Activated T-helper 17 cell treated with anti-CD3 and anti-CD28 coated beads, Interleukin-2, amount 50 U/mL, for 72 hours (primary cell): ENCODE measurements around the gene TP53I3. TPM values are rescaled to one million over a fixed set of nuclear protein-coding genes. Genes with fewer than 3 reads are reported as not detected.
"Not testable (repeated sequence)": the region's sequence is repeated elsewhere in the genome, so short reads cannot be mapped to it uniquely, and the experiment has no call there.

Experiments used
- ATAC-seq: fragments of 150-1000 bp; cut with Tn5 transposase; replicated peaks from 2 replicates; pipeline ENCODE4 v1.10.0; 2021; ENCODE audit warnings: mild to moderate bottlenecking, moderate library complexity
- H3K27ac Mint-ChIP-seq: one replicate; pipeline ENCODE4 v1.8.0; 2022; ENCODE audit warnings: mixed read lengths
- H3K27me3 Mint-ChIP-seq: one replicate; pipeline ENCODE4 v1.8.0; 2022; ENCODE audit warnings: mixed read lengths
- H3K36me3 Mint-ChIP-seq: one replicate; pipeline ENCODE4 v1.8.0; 2022; ENCODE audit warnings: low read depth, mild to moderate bottlenecking, mixed read lengths
- H3K4me1 Mint-ChIP-seq: one replicate; pipeline ENCODE4 v1.8.0; 2022; ENCODE audit warnings: mixed read lengths
- H3K4me3 Mint-ChIP-seq: one replicate; pipeline ENCODE4 v1.8.0; 2022; ENCODE audit warnings: mild to moderate bottlenecking, mixed read lengths
- H3K9me3 Mint-ChIP-seq: one replicate; pipeline ENCODE4 v1.8.0; 2022; ENCODE audit warnings: mixed read lengths
- total RNA-seq, 2 donors: library from RNA; stranded (reverse); gene quantifications; one replicate each; pipeline ENCODE4 v1.2.3, GENCODE V29; 2022

Gene TP53I3
- total RNA-seq, 2 donors from 2014 or later: 2.7 to 3.0 TPM

DNA sequence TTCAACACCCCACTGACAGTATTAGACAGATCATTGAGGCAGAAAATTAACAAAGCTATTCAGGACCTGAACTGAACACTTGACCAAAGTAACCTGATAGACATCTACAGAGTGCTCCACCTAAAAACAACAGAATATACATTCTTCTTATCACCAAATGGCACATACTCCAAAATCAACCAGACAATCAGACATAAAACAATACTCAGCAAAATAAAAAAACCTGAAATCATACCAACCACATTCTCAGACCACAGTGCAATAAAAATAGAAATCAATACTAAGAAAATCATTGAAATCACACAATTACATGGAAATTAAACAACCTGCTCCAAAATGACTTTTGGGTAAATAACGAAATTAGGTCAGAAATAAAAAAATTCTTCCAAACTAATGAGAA is 22.7 kb upstream of the TP53I3 start:
- Mint-ChIP-seq H3K27me3 (no peaks in the 10 kb centered on the region), H3K4me3 (no peak overlapping the region), H3K36me3 (peaks cover 10% of the 10 kb centered on the region), H3K9me3 (peaks cover 11% of the 10 kb centered on the region), H3K4me1 (no peaks in the 10 kb centered on the region), H3K27ac (no peak overlapping the region)
- no peak for ATAC-seq

DNA sequence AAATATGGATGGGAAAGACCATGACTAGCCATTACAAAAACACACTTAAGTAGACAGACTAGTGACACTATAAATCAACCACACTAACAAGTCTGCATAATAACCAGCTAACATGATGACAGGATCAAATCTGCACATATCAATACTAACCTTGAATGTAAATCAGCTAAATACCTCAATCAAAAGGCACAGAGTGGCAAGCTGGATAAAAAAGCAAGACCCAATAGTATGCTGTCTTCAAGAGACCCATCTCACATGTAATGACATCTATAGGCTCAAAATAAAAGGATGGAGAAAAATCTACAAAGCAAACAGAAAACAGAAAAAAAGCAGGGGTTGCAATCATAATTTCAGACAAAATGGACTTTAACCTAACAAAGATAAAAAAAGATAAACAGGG is 22.2 kb upstream of the TP53I3 start:
- Mint-ChIP-seq H3K27ac (no peak overlapping the region), H3K4me1 (no peaks in the 10 kb centered on the region), H3K36me3 (peaks cover 14% of the 10 kb centered on the region), H3K27me3 (no peaks in the 10 kb centered on the region), H3K4me3 (no peak overlapping the region), H3K9me3 (peaks cover 11% of the 10 kb centered on the region)
- ATAC-seq: no peak

DNA sequence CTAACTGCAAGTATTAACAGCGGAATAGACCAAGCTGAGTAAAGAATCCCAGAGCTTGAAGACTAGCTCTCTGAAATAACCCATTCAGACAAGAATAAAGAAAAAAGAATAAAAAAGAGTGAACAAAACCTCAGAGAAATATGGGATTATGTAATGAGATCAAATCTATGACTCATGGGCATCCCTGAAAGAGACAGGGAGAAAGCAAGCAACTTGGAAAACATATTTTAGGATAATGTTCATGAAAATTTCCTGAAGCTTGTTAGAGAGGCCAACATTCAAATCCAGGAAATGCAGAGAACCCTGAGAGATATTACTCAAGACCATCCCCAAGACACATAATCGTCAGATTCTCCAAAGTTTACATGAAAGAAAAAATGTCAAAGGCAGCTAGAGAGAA is 21.2 kb upstream of the TP53I3 start:
- H3K36me3 Mint-ChIP-seq: peaks cover 14% of the 10 kb centered on the region
- ATAC-seq: no peak
- no peak overlapping the region for H3K27ac Mint-ChIP-seq
- peaks cover 11% of the 10 kb centered on the region for H3K9me3 Mint-ChIP-seq
- H3K27me3 Mint-ChIP-seq: no peaks in the 10 kb centered on the region
- no peaks in the 10 kb centered on the region for H3K4me1 Mint-ChIP-seq
- no peak overlapping the region for H3K4me3 Mint-ChIP-seq

DNA sequence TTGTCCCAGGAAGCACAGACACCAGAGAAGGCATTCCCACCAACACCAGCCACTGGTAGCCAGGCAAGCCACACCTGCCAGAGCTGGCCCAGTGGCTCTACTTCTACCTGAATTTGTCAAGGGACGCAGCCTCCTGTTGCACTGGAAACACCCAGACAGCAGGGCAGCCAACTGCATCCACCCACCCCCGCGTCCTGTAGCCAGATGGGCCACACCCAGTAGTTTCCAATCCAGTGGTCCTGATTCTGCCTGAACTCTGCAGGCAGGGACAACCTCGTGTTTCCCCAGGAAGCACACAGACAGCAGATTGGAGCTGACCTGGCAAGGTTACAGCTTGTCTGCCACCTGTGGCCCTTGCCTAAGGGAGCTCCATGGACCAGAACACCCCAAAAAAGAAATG is 20.3 kb upstream of the TP53I3 start:
- Mint-ChIP-seq H3K4me1 (no peaks in the 10 kb centered on the region), H3K9me3 (peaks cover 11% of the 10 kb centered on the region), H3K4me3 (no peak overlapping the region), H3K27me3 (no peaks in the 10 kb centered on the region), H3K36me3 (peaks cover 14% of the 10 kb centered on the region), H3K27ac (no peak overlapping the region)
- no peak for ATAC-seq

DNA sequence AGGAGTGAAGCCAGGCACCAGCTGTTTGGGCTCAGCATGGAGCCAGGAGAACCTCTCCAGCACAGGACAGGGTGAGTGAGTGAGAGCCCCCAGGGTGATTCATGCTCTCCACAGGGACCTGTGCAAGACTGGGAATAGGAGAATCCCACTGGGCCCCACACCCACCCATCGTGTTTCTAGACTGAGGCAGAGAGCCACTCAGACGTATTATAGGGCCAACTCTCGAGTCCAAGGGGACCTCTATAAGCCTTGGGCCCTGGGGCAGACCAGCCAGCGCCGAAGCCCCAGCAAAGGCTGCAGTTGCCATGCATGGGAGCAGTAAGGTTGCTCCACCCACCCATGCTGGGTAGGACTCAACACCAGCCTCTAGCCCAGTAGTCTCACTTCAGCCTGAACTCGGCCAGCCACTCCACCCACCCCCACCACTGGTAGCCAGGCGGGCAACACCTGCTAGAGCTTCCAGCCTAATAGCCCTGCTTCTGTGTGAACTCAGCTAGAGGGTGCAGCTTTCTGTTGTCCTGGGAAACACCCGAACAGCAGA is 19.5 kb upstream of the TP53I3 start:
- Mint-ChIP-seq H3K36me3 (peaks cover 14% of the 10 kb centered on the region), H3K9me3 (peaks cover 11% of the 10 kb centered on the region), H3K27ac (no peak overlapping the region), H3K27me3 (no peaks in the 10 kb centered on the region), H3K4me1 (no peaks in the 10 kb centered on the region), H3K4me3 (no peak overlapping the region)
- no peak for ATAC-seq

DNA sequence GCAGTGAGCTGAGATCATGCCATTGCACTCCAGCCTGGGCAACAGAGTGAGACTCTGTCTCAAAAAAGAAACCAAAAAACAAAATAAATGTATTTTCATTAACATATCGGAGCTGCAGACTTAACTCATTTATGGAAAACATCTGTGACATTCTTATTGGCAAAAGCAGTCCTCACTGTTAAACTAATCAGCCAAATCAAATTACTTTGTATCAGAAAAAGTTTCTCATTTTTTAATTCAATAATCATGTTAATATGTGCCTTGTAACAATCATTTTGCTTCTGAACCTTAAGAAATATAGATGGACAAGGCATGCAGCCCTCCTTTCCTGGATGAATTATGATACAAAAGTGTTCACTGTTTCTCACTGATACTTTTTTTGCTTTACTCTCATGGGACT is 18.0 kb upstream of the TP53I3 start:
- Mint-ChIP-seq H3K9me3 (peaks cover 14% of the 10 kb centered on the region), H3K27me3 (no peaks in the 10 kb centered on the region), H3K36me3 (peaks cover 14% of the 10 kb centered on the region), H3K27ac (no peak overlapping the region), H3K4me3 (no peak overlapping the region), H3K4me1 (no peaks in the 10 kb centered on the region)
- no peak for ATAC-seq

DNA sequence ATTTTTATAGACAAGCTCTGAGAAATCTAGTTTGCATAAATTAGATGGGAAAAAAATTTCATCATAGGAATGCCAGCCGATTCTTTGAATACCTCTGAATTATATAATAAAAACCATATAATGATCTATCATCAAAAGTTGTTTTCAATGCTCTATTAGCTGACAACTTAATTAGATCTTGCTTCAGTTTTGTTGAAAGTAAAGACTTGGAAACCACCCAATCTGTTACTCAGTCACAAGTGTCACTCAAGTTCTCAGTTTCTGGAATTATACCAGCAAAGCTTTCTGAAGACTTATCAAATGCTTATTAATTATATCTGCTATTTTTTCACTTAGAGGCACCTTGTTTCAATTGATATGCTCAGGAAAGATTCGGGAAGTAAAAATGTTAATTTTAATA is 17.4 kb upstream of the TP53I3 start:
- ATAC-seq: no peak
- Mint-ChIP-seq H3K36me3 (peaks cover 14% of the 10 kb centered on the region), H3K4me3 (no peak overlapping the region), H3K27me3 (no peaks in the 10 kb centered on the region), H3K9me3 (peaks cover 11% of the 10 kb centered on the region), H3K27ac (no peak overlapping the region), H3K4me1 (no peaks in the 10 kb centered on the region)

DNA sequence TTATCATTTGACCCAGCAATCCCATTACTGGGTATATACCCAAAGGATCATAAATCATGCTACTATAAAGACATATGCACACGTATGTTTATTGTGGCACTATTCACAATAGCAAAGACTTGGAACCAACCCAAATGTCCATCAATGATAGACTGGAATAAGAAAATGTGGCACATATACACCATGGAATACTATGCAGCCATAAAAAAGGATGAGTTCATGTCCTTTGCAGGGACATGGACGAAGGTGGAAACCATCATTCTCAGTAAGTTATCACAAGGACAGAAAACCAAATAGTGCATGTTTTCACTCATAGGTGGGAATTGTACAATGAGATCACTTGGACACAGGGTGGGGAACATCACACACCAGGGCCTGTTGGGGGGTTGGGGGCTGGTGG is 16.1 kb upstream of the TP53I3 start:
- H3K27ac Mint-ChIP-seq, H3K4me3 Mint-ChIP-seq, ATAC-seq, H3K27me3 Mint-ChIP-seq, H3K4me1 Mint-ChIP-seq, H3K9me3 Mint-ChIP-seq: not testable (repeated sequence)
- H3K36me3 Mint-ChIP-seq: peaks cover 25% of the 10 kb centered on the region

DNA sequence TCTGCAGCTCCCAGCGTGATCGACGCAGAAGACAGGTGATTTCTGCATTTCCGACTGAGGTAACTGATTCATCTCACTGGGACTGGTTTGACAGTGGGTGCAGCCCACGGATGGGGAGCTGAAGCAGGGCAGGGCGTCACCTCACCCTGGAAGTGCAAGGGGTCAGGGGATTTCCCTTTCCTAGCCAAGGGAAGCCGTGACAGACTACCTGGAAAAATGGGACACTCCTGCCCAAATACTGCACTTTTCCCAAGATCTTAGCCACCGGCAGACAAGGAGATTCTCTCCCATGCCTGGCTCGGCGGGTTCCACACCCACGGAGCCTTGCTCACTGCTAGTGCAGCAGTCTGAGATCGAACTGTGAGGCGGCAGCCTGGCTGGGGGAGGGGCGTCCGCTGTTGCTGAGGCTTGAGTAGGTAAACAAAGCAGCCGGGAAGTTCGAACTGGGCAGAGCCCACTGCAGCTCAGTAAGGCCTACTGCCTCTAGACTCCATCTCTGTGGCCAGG is 10.6 kb upstream of the TP53I3 start:
- not testable (repeated sequence) for H3K4me1 Mint-ChIP-seq, H3K4me3 Mint-ChIP-seq, H3K9me3 Mint-ChIP-seq, H3K27ac Mint-ChIP-seq, H3K27me3 Mint-ChIP-seq, ATAC-seq
- H3K36me3 Mint-ChIP-seq: peaks cover 18% of the 10 kb centered on the region

DNA sequence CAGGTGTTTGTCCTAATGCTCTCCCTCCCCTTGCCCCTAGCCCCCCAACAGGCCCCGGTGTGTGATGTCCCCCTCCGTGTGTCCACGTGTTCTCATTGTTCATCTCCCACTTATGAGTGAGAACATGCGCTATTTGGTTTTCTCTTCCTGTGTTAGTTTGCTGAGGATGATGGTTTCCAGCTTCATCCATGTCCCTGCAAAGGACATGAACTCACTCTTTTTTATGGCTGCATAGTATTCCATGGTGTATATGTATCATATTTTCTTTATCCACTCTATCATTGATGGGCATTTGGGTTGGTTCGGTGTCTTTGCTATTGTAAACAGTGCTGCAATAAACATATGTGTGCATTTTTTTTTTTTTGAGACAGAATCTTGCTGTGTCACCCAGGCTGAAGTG is 8.6 kb upstream of the TP53I3 start:
- H3K9me3 Mint-ChIP-seq, H3K4me3 Mint-ChIP-seq, ATAC-seq, H3K27ac Mint-ChIP-seq, H3K27me3 Mint-ChIP-seq, H3K4me1 Mint-ChIP-seq: not testable (repeated sequence)
- peaks cover 18% of the 10 kb centered on the region for H3K36me3 Mint-ChIP-seq

DNA sequence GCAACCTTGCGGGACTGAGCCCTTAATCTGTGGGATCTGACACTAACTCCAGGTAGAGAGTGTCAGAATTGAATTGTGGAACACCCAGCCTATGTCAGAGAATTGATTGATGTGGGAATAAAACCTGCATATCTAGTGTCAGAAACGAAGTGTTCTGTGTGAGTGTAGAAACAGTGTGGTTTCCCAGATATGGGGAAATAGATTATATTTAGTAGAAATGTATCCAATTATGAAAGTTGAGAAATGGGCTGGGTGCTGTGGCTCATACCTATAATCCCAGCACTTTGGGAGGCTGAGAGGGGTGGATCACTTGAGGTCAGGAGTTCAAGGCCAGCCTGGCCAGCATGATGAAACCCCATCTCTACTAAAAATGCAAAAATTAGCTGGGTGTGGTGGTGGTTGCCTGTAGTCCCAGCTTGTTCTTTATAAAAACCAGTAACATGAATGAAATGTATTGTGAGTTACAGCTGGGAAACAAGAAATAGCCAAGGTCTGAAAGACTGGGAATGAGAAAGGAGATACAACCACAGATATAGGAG is 4.3 kb upstream of the TP53I3 start:
- no peak for ATAC-seq
- no peak overlapping the region for H3K27ac Mint-ChIP-seq
- no peaks in the 10 kb centered on the region for H3K27me3 Mint-ChIP-seq
- no peak overlapping the region for H3K4me3 Mint-ChIP-seq
- no peaks in the 10 kb centered on the region for H3K4me1 Mint-ChIP-seq
- no peaks in the 10 kb centered on the region for H3K9me3 Mint-ChIP-seq
- peaks cover 6% of the 10 kb centered on the region for H3K36me3 Mint-ChIP-seq

DNA sequence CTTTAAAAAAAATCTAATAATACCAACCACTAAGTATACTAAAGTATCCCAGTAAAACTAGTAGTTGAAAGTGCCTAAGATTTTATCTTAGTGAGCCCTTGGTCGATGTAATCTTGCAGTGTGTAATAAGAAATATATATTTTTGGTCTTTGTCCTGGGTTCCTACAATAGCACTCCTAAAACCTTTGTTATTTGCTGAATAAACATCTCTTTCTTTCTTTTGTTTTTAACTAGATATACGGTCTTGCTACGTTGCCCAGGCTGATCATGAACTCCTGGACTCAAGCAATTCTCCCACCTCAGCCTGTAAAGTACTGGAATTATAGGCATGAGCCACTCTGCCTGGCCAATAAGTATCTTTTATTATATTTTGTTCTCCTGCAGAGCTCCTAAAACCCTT is 2.4 kb upstream of the TP53I3 start:
- ATAC-seq: no peak
- no peaks in the 10 kb centered on the region for H3K27me3 Mint-ChIP-seq
- H3K4me1 Mint-ChIP-seq: no peaks in the 10 kb centered on the region
- no peak overlapping the region for H3K27ac Mint-ChIP-seq
- H3K4me3 Mint-ChIP-seq: no peak overlapping the region
- no peaks in the 10 kb centered on the region for H3K9me3 Mint-ChIP-seq
- peaks cover 5% of the 10 kb centered on the region for H3K36me3 Mint-ChIP-seq

DNA sequence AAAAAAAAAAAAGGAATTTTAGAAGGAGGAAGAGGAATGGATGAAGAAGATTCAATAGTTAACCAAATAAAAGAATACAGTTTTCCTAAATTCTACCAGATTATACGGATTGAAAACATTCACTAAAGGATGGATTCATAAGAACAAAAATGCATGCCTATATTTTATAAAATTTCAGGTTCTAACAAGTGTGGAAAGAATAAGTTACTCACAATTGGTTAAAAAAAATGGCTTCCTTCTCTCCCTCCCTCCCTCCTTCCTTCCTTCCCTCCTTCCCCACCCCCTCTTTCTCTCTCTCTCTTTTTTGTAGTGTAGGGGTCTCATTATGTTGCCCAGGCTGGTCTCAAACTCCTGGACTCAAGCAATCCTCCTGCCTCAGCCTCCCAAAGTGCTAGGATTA is 1.6 kb upstream of the TP53I3 start:
- no peak overlapping the region for H3K27ac Mint-ChIP-seq
- H3K4me1 Mint-ChIP-seq: no peaks in the 10 kb centered on the region
- peaks cover 11% of the 10 kb centered on the region for H3K36me3 Mint-ChIP-seq
- no peak overlapping the region for H3K4me3 Mint-ChIP-seq
- no peaks in the 10 kb centered on the region for H3K9me3 Mint-ChIP-seq
- no peaks in the 10 kb centered on the region for H3K27me3 Mint-ChIP-seq
- ATAC-seq: no peak

DNA sequence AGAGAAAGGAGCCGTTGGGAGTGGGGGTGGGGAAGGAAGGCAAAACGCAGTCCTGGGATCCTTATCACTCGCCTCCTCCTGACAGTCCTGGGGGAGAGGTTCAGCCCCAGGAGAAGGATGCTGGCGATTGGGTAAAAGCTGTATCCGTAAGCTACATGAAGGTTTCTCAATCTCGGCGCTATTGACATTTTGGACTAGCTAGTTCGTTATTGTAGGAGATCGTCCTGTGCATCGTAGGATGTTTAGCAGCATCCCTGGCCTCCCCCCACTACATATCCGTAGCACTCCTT is 511 bp upstream of the TP53I3 start:
- Mint-ChIP-seq H3K27me3 (no peaks in the 10 kb centered on the region), H3K4me3 (peak overlapping the region; percentile 86), H3K9me3 (no peaks in the 10 kb centered on the region), H3K27ac (no peak overlapping the region), H3K36me3 (peaks cover 15% of the 10 kb centered on the region), H3K4me1 (no peaks in the 10 kb centered on the region)
- ATAC-seq: no peak

DNA sequence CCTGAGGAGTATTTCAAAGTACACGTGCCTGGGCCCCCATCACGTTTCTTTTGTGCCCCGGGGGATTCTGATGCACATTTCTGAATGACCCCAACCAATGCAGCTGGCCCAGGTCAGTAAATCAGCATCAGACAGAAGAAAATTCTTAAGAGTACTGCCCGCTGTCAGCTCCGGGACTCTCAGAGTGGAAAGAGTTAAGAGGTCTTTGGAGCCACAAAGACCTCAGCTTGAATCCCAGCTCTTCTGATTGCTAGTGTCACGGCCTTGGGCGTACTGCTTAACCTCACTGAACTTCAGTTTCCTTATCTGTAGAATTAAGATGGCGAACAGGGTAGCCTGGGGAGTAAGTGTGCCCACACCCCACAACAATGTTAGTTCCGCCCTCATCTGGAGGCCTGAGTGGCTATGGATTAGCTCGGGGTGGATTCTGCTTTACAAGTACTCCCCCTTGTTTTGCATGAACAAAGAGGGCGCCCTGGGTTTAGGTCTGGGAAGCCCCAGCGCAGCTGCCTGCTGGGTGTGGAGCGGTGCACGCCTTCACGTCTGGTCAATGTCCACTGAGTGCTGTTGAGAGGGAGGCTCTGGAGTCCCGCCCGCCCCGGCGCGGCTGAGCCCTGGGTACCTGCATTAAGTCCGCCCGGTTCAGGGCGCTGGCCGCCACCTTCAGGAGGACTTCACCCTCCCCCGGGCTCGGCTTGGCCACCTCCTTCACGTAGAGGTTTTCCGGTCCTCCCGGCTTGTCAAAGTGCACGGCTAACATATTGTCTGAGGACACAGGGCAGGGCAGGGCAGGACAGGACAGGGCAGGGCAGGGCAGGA is 858 bp downstream of the TP53I3 start:
- Mint-ChIP-seq H3K27me3 (no peaks in the 10 kb centered on the region), H3K4me1 (no peaks in the 10 kb centered on the region), H3K9me3 (no peaks in the 10 kb centered on the region), H3K27ac (no peak overlapping the region), H3K4me3 (peak overlapping the region; percentile 86), H3K36me3 (peaks cover 15% of the 10 kb centered on the region)
- peak; percentile 70 for ATAC-seq
